HFF-Myc (cell line): Measurements from ENCODE around the gene GRID1.

ENCODE experiments used
- DNase-seq: peaks from one replicate; pipeline ENCODE4 v3.0.0-alpha.2; 2011; ENCODE audit warnings: low read depth; ENCODE audit errors: extremely low read depth
- H3K4me3 ChIP-seq: replicated peaks from 2 replicates; pipeline ENCODE4 v1.5.1; 2011; ENCODE audit warnings: low read depth, mild to moderate bottlenecking, control low read depth, low read length
- TF ChIP-seq, protein P1 (sequence below): IDR thresholded peaks from 2 replicates; pipeline ENCODE4 v1.5.1; 2012; ENCODE audit warnings: mild to moderate bottlenecking, low read depth, low read length, control low read depth; ENCODE audit errors: missing control alignments

Gene GRID1

DNA sequence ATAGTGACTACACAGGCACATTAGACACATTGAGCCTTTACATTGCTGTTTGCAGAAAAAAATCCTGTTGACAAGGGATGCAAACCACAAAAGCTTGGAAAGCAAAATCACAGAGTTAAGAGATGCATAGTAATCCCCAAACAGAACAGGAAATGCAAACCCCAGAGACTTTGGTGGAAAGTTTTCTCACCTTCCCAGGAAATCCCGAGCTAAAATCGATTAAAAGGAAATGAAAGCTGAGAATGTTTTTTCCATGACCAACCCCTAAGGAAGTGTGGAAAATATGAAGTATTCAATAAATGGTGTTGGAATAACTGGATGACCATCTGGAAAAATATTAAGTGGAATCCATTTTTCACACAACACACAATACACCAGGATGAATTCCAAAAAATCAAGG is 598.7 kb downstream of the GRID1 start:
- no peak overlapping the region for H3K4me3 ChIP-seq
- TF ChIP-seq, protein P1, sequence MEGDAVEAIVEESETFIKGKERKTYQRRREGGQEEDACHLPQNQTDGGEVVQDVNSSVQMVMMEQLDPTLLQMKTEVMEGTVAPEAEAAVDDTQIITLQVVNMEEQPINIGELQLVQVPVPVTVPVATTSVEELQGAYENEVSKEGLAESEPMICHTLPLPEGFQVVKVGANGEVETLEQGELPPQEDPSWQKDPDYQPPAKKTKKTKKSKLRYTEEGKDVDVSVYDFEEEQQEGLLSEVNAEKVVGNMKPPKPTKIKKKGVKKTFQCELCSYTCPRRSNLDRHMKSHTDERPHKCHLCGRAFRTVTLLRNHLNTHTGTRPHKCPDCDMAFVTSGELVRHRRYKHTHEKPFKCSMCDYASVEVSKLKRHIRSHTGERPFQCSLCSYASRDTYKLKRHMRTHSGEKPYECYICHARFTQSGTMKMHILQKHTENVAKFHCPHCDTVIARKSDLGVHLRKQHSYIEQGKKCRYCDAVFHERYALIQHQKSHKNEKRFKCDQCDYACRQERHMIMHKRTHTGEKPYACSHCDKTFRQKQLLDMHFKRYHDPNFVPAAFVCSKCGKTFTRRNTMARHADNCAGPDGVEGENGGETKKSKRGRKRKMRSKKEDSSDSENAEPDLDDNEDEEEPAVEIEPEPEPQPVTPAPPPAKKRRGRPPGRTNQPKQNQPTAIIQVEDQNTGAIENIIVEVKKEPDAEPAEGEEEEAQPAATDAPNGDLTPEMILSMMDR, result no peak
- no peak for DNase-seq

DNA sequence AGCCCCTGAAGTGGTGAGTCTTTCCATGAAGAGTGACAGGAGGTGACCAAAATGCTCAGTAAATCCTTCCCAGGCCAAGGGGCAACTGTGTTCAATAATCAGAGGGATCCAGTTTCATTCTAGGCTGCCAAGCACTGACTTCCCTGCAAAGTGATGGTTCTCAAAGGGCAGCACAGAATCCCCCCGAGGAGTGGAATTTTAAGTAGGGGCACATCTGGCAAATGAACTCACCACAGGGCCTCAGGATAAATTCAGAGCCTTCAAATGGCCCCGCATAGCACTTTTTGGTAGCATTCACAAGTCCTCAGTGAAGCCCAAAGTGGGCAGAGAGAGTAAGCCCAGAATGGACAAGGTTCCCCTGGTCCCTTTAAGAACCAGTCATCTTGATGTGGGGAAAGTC is 602.5 kb downstream of the GRID1 start:
- no peak for DNase-seq
- TF ChIP-seq, protein P1, result no peak
- no peak overlapping the region for H3K4me3 ChIP-seq

DNA sequence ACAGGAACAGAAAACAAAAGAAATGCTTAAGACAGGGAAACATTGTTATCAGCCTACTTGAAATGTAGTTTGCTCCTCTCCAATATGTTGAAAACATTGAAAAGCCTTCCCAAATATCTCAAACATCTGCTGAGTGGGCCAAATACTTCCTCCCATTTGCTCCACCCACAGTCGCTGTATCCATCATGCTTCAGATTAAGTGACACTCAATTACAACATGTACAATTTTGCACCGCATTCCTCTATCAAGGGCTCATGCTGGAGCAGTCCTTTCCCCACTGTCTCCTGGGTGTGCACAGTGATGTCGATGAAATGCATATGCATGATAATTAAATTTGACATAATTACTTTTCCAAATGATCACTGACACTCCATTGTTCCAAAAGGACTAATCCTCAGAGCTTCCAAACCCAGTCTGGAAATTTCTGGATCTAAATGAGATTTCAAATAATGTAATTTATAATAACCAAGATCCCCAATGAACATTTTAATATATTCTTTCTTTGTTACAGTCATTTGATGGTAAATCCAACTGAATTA is 604.6 kb downstream of the GRID1 start:
- TF ChIP-seq, protein P1, result no peak
- no peak for DNase-seq

DNA sequence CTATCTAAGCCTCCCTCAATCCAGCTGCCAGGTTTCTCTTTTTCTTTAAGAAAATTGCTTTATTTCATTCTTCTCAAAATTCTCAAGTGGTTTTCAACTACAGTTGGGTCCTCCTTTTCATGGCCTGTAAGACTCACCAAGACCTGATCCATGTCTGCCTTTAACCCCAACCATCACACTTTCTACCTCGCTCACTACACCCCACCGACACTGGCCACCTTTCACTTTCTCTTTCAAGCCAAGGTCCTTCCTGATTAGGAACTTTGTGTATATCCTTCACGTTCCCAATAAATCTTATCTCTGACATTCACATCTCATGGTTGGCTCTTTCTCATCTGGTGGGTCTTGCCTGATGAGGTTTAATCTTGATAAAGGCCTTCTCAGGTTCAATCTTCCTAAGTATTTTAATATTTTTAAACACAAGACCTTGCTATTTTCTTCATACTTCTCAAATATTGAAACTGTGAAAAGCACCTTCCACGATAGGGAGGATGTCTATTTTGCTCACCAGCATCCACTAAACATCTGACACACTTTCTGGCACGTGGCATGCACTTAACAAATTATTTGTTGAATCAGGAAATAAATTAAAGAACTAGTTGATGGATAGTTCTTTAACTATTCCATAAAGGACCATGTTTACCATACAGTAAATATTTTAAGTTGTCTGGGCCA is 624.8 kb downstream of the GRID1 start:
- no peak for DNase-seq
- TF ChIP-seq, protein P1, result no peak
- no peak overlapping the region for H3K4me3 ChIP-seq

More for the DNA sequence above, 604.6 kb downstream of the GRID1 start:
- no peak overlapping the region for H3K4me3 ChIP-seq

DNA sequence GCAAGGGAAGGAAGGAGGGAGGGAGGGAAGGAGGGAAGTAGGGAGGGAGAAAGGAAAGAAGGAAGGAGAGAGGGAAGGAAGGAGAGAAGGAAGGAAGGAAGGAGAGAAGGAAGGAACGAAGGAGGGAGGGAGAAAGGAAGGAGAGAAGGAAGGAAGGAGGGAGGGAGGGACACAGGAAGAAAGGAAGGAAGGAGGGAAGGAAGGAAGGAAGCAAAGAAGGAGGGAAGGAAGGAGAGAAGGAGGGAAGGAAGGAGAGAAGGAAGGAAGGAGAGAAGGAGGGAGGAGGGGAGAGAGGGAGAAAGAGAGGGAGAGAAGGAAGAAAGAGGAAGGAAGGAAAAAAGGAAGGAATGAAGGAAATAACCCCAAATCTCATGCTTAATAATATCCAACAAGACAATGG is 630.6 kb downstream of the GRID1 start:
- TF ChIP-seq, protein P1, result no peak
- H3K4me3 ChIP-seq, result no peak overlapping the region
- no peak for DNase-seq

DNA sequence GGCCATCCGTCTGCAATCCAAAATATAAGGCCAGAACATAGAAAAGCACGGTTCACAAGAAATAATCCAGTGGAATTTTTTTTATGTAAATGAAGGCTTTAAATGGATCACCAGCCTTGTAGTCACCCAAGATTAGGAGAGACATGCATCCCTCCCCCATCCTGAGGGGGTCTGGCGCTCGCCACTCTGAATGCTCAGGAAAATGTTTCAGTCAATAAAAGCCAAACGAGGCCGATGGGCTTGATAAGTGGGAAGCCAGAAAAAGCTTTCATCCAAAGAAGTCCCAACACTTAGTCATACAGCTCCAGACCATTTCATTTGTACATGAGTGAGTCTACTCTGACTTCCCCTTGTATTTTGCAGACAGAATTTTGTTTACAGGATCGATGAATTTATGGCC is 631.8 kb downstream of the GRID1 start:
- DNase-seq, result no peak
- TF ChIP-seq, protein P1, result no peak
- H3K4me3 ChIP-seq, result no peak overlapping the region
